Neural cell (in vitro differentiated cells): Measurements from ENCODE around the gene LRSAM1. TPM values are rescaled to one million over a fixed set of nuclear protein-coding genes. Genes with fewer than 3 reads are reported as not detected.

Experiments used
- H2AFZ ChIP-seq: fragments of 200-600, 300-800 bp; sonication (generic), shearing (Covaris generic); 2 replicates; pipeline ENCODE4 v1.6.0; 2014; ENCODE audit warnings: low read depth, mild to moderate bottlenecking, antibody characterized with exemption, low read length, moderate library complexity
- H3F3A ChIP-seq: fragments of 200-600 bp; shearing (Covaris generic); 2 replicates; pipeline ENCODE4 v1.6.1; 2016; ENCODE audit warnings: mild to moderate bottlenecking, moderate library complexity, mixed read lengths, antibody characterized with exemption, low read length; ENCODE audit not compliant: insufficient read depth, poor library complexity, severe bottlenecking
- H3K27ac ChIP-seq: fragments of 200-600, 300-800 bp; sonication (generic), shearing (Covaris generic); 2 replicates; pipeline ENCODE4 v1.5.1; 2014; ENCODE audit warnings: mild to moderate bottlenecking, low read length, moderate library complexity
- H3K27me3 ChIP-seq: fragments of 300-800, 200-600 bp; sonication (generic), shearing (Covaris generic); 2 replicates; pipeline ENCODE4 v1.6.0; 2014; ENCODE audit warnings: mild to moderate bottlenecking, low read depth, low read length, moderate library complexity; ENCODE audit not compliant: insufficient read depth
- H3K36me3 ChIP-seq: fragments of 300-800, 200-600 bp; sonication (generic), shearing (Covaris generic); 2 replicates; pipeline ENCODE4 v1.5.1; 2014; ENCODE audit warnings: mild to moderate bottlenecking, antibody characterized with exemption, low read length, moderate library complexity; ENCODE audit not compliant: insufficient read depth
- H3K4me2 ChIP-seq: fragments of 300-800, 200-600 bp; sonication (generic), shearing (Covaris generic); 2 replicates; pipeline ENCODE4 v1.6.0; 2014; ENCODE audit warnings: mild to moderate bottlenecking, low read length
- H3K4me3 ChIP-seq: fragments of 300-800, 200-600 bp; sonication (generic), shearing (Covaris generic); 2 replicates; pipeline ENCODE4 v1.5.1; 2014; ENCODE audit warnings: mild to moderate bottlenecking, low read length, moderate library complexity
- H3K79me2 ChIP-seq: fragments of 200-600 bp; shearing (Covaris generic); replicated peaks from 2 replicates; pipeline ENCODE4 v1.6.0; 2014; ENCODE audit warnings: mild to moderate bottlenecking, low read length, moderate library complexity; ENCODE audit not compliant: insufficient read depth
- H3K9ac ChIP-seq: fragments of 300-800, 200-600 bp; sonication (generic), shearing (Covaris generic); 2 replicates; pipeline ENCODE4 v1.6.1; 2016; ENCODE audit warnings: mild to moderate bottlenecking, low read length, mixed read lengths
- H3K9me2 ChIP-seq: fragments of 200-600 bp; shearing (Covaris generic); 2 replicates; pipeline ENCODE4 v1.6.1; 2016; ENCODE audit warnings: mild to moderate bottlenecking, low read length, mixed read lengths; ENCODE audit not compliant: insufficient read depth
- H3K9me3 ChIP-seq: fragments of 200-600, 300-800 bp; sonication (generic), shearing (Covaris generic); 2 replicates; pipeline ENCODE4 v1.6.1; 2016; ENCODE audit warnings: mild to moderate bottlenecking, mixed run types, low read length, moderate library complexity, mixed read lengths
- H4K20me1 ChIP-seq: fragments of 200-600 bp; shearing (Covaris generic); 2 replicates; pipeline ENCODE4 v1.6.1; 2016; ENCODE audit warnings: mild to moderate bottlenecking, mixed run types; ENCODE audit not compliant: insufficient read depth
- CTCF ChIP-seq: fragments of 450-650 bp; IDR thresholded peaks from 2 replicates; pipeline ENCODE4 v1.5.1; 2014; ENCODE audit warnings: antibody characterized with exemption, mild to moderate bottlenecking, moderate library complexity; ENCODE audit not compliant: poor library complexity, severe bottlenecking
- EP300 ChIP-seq: fragments of 450-650 bp; conservative IDR thresholded peaks from 2 replicates; pipeline ENCODE4 v1.6.1; 2014; ENCODE audit warnings: antibody characterized with exemption, mild to moderate bottlenecking, moderate library complexity; ENCODE audit not compliant: poor library complexity, severe bottlenecking
- EZH2 ChIP-seq: fragments of 200-600, 300-800 bp; shearing (Covaris generic), sonication (generic); IDR thresholded peaks from 2 replicates; pipeline ENCODE4 v1.6.1; 2014; ENCODE audit warnings: antibody characterized with exemption, low read length, borderline replicate concordance, mild to moderate bottlenecking; ENCODE audit not compliant: insufficient read depth, poor library complexity, severe bottlenecking
- MXI1 ChIP-seq: fragments of 450-650 bp; conservative IDR thresholded peaks from 2 replicates; pipeline ENCODE4 v1.6.1; 2014; ENCODE audit warnings: antibody characterized with exemption, mild to moderate bottlenecking; ENCODE audit not compliant: poor library complexity, severe bottlenecking
- POLR2AphosphoS5 ChIP-seq: IDR thresholded peaks from 2 replicates; pipeline ENCODE4 v1.6.1; 2012
- RAD21 ChIP-seq: fragments of 450-650 bp; conservative IDR thresholded peaks from 2 replicates; pipeline ENCODE4 v1.6.1; 2014; ENCODE audit warnings: antibody characterized with exemption, mild to moderate bottlenecking, moderate library complexity
- REST ChIP-seq: IDR thresholded peaks from 2 replicates; pipeline ENCODE4 v1.6.1; 2012; ENCODE audit warnings: borderline replicate concordance
- SMC3 ChIP-seq: fragments of 450-650 bp; conservative IDR thresholded peaks from 2 replicates; pipeline ENCODE4 v1.6.1; 2014; ENCODE audit warnings: antibody characterized with exemption, mild to moderate bottlenecking, moderate library complexity; ENCODE audit not compliant: poor library complexity
- TAF1 ChIP-seq: IDR thresholded peaks from 2 replicates; pipeline ENCODE4 v1.6.1; 2012; ENCODE audit warnings: low read depth
- polyA plus RNA-seq: library from polyadenylated mRNA; depleted of rRNA; stranded (reverse); fragments of >200 nt; gene quantifications from 2 replicates; pipeline ENCODE4 v1.2.3, GENCODE V29; 2014

The LRSAM1 gene
- polyA plus RNA-seq, 1 donor from 2014 or later = 21.6 TPM

- no peaks in the 10 kb centered on the region for H4K20me1 ChIP-seq
- H3K9me2 ChIP-seq = no peaks in the 10 kb centered on the region
- H3K9ac ChIP-seq = no peak overlapping the region
- H3K27me3 ChIP-seq = no peaks in the 10 kb centered on the region
- H3K36me3 ChIP-seq = peaks cover 16% of the 10 kb centered on the region
- H3K79me2 ChIP-seq = no peaks in the 10 kb centered on the region
- H2AFZ ChIP-seq = no peak overlapping the region
- H3K4me3 ChIP-seq = no peak overlapping the region
- H3K27ac ChIP-seq = no peak overlapping the region
- H3K9me3 ChIP-seq = peaks cover 5% of the 10 kb centered on the region
- TF ChIP-seq RAD21 = no peak
- TF ChIP-seq EP300 = no peak
- no peak for TF ChIP-seq REST
- TF ChIP-seq EZH2 = no peak
- TF ChIP-seq POLR2AphosphoS5 = no peak
- no peak for TF ChIP-seq CTCF
- TF ChIP-seq MXI1 = no peak
- no peak for TF ChIP-seq TAF1
- H3K4me2 ChIP-seq = no peak overlapping the region
- H3F3A ChIP-seq = no peaks in the 10 kb centered on the region
Measured at GRCh38 chr9:127521919-127522304, 70.6 kb downstream of the LRSAM1 start.

- TF ChIP-seq TAF1 (no peak), POLR2AphosphoS5 (no peak), MXI1 (no peak), CTCF (no peak), REST (no peak), SMC3 (no peak), EZH2 (no peak), EP300 (no peak), RAD21 (no peak)
Measured at GRCh38 chr9:127522727-127523126, 71.4 kb downstream of the LRSAM1 start.

More at GRCh38 chr9:127522727-127523126, 71.4 kb downstream of the LRSAM1 start:
- H4K20me1 ChIP-seq = no peaks in the 10 kb centered on the region
- H3F3A ChIP-seq = no peaks in the 10 kb centered on the region
- no peak overlapping the region for H3K27ac ChIP-seq
- no peak overlapping the region for H3K4me3 ChIP-seq
- peaks cover 16% of the 10 kb centered on the region for H3K36me3 ChIP-seq
- H3K27me3 ChIP-seq = no peaks in the 10 kb centered on the region
- no peak overlapping the region for H2AFZ ChIP-seq
- H3K9me3 ChIP-seq = peaks cover 5% of the 10 kb centered on the region
- no peak overlapping the region for H3K4me2 ChIP-seq
- H3K9me2 ChIP-seq = no peaks in the 10 kb centered on the region
- no peaks in the 10 kb centered on the region for H3K79me2 ChIP-seq
- no peak overlapping the region for H3K9ac ChIP-seq
